Small intestine (tissue), 16 donors: ENCODE measurements around the gene PCSK9. TPM values are rescaled to one million over a fixed set of nuclear protein-coding genes. Genes with fewer than 3 reads are reported as not detected.

Source experiments
- DNase-seq, 2 donors: peaks; one replicate each; pipeline versions ENCODE4 v3.0.0 to v3.0.0-alpha.2; 2013
- FAIRE-seq: peaks from 2 replicates; lab custom pipeline; 2012; peaks lifted over from hg19 to GRCh38; lab: Jason Lieb, UNC
- H3K27ac ChIP-seq, 3 donors: one replicate each; pipeline ENCODE4 v1.5.1; 2013; ENCODE audit warnings: low read length in 2 of 3, mild to moderate bottlenecking in 2 of 3, control low read depth in 1 of 3, inconsistent platforms in 1 of 3, low read depth in 1 of 3, moderate library complexity in 1 of 3
- H3K27me3 ChIP-seq, 3 donors: one replicate each; pipeline ENCODE4 v1.6.1; 2013; ENCODE audit warnings: low read length in 3 of 3, inconsistent platforms in 1 of 3; ENCODE audit not compliant: control insufficient read depth in 3 of 3, insufficient read depth in 3 of 3
- H3K36me3 ChIP-seq, 3 donors: one replicate each; pipeline ENCODE4 v1.6.1; 2013; ENCODE audit warnings: low read length in 3 of 3, inconsistent platforms in 1 of 3, low read depth in 1 of 3, mild to moderate bottlenecking in 1 of 3, moderate library complexity in 1 of 3; ENCODE audit not compliant: control insufficient read depth in 3 of 3, insufficient read depth in 2 of 3
- H3K4me1 ChIP-seq, 3 donors: one replicate each; pipeline ENCODE4 v1.6.1; 2013; ENCODE audit warnings: low read length in 2 of 3, inconsistent platforms in 1 of 3, low read depth in 1 of 3, mild to moderate bottlenecking in 1 of 3, moderate library complexity in 1 of 3; ENCODE audit not compliant: control insufficient read depth in 3 of 3, insufficient read depth in 2 of 3
- H3K4me3 ChIP-seq, 3 donors: one replicate each; pipeline ENCODE4 v1.5.1; 2013; ENCODE audit warnings: low read length in 3 of 3, control low read depth in 1 of 3, inconsistent platforms in 1 of 3, low read depth in 1 of 3, mild to moderate bottlenecking in 1 of 3, moderate library complexity in 1 of 3
- H3K9me3 ChIP-seq, 2 donors: one replicate each; pipeline ENCODE4 v1.6.1; 2013; ENCODE audit warnings: low read depth in 1 of 2, low read length in 1 of 2; ENCODE audit not compliant: control insufficient read depth in 2 of 2, insufficient read depth in 1 of 2
- WGBS, 3 donors: extraction: QIAGEN DNeasy Blood & Tissue Kit; methylation state at CpG; one replicate each; pipeline ENCODE4 v1.1.7; 2013; 5-methylcytosine and 5-hydroxymethylcytosine counted together
- long read RNA-seq, 10 donors: transcript quantifications; one replicate each; lab custom pipeline, GENCODE V29; 2026
- polyA plus RNA-seq, 4 donors: library from polyadenylated mRNA; stranded (reverse) in 3 of 4; unstranded in 1 of 4; fragments of 200-250 nt in 3 of 4; fragments of 120-200 nt in 1 of 4; gene quantifications; one replicate each; pipeline versions ENCODE4 v1.2.1 to v1.2.3, GENCODE V29; 2013
- donor health status: healthy with polysubstance abuse.
- donor health status: control.
- donor health status: control.
- donor health status: Bipolar disorder and iron deficiency.
- donor health status: healthy.

Gene PCSK9
- 10 to 100 TPM in 1 of 4 donors, 1 to 10 TPM in 1, under 1 TPM in 2; 0.45 to 24.2 (median 2.2) TPM for polyA plus RNA-seq
- long read RNA-seq, donor 1: 0 reads
- long read RNA-seq, donor 2: 0 reads
- long read RNA-seq, donor 3: 0 reads
- long read RNA-seq, donor 4: 0 reads
- long read RNA-seq, donor 5: 0 reads
- long read RNA-seq, donor 6, partial matches to known transcripts: 0 of 1 reads
- long read RNA-seq, donor 6, other reads (novel, unspliced or antisense): 0 of 1 reads
- long read RNA-seq, donor 7: 0 reads
- long read RNA-seq, donor 8, partial matches to known transcripts: 0 of 2 reads
- long read RNA-seq, donor 8, other reads (novel, unspliced or antisense): 0 of 2 reads
- long read RNA-seq, donor 9: 0 reads
- long read RNA-seq, donor 10: 0 reads

GRCh38 chr1:55039342-55040082 lies at the start of gene PCSK9:
Gene PCSK9, plus strand, starts transcription at chr1:55039548. Its CDS starts 290 bp downstream, at chr1:55039838.
- H3K4me1 ChIP-seq: peaks cover 0 to 21% (median 0%) of the 10 kb centered on the region in 3 donors
- DNase-seq (peak; percentile 72 to 74), FAIRE-seq (no peak)
- peak within 1 kb of the TSS; percentile 22 to 38 (median 27) for H3K4me3 ChIP-seq
- no peaks in the 10 kb centered on the region for H3K36me3 ChIP-seq
- peak within 1 kb of the TSS in 1 of 3 donors; percentile 19 for H3K27ac ChIP-seq
- no peaks in the 10 kb centered on the region for H3K9me3 ChIP-seq
- WGBS, 3 donors: 1 to 2% (median 2%) methylated on average over 59 to 67 of the region's 67 CpGs
- H3K27me3 ChIP-seq: peaks cover 0 to 32% (median 8%) of the 10 kb centered on the region in 3 donors

- Histone ChIP-seq H3K27me3 (peaks cover 0 to 4% (median 3%) of the 10 kb centered on the region in 3 donors), H3K36me3 (no peaks in the 10 kb centered on the region), H3K9me3 (no peaks in the 10 kb centered on the region), H3K27ac (peak overlapping the region in 2 of 3 donors; percentile 33 to 47), H3K4me3 (no peak overlapping the region), H3K4me1 (no peaks in the 10 kb centered on the region)
- WGBS, 3 donors: 67 to 79% (median 73%) methylated on average over 12 to 13 of the region's 13 CpGs
- DNase-seq (no peak), FAIRE-seq (no peak)
Observed at GRCh38 chr1:54989968-54990810, 49.2 kb upstream of the PCSK9 start.

GRCh38 chr1:54990916-54991315 lies 48.4 kb upstream of the PCSK9 start:
- DNase-seq (no peak), FAIRE-seq (no peak)
- H3K9me3 ChIP-seq: no peaks in the 10 kb centered on the region
- H3K4me1 ChIP-seq: no peaks in the 10 kb centered on the region
- H3K36me3 ChIP-seq: no peaks in the 10 kb centered on the region
- H3K4me3 ChIP-seq: no peak overlapping the region
- peaks cover 0 to 11% (median 7%) of the 10 kb centered on the region in 3 donors for H3K27me3 ChIP-seq
- no peak overlapping the region for H3K27ac ChIP-seq
- 62 to 70% (median 63%) methylated on average over 4 of the region's 4 CpGs for WGBS, 3 donors

- Histone ChIP-seq H3K9me3 (peaks cover 0 to 3% of the 10 kb centered on the region in 2 donors), H3K27me3 (peaks cover 0 to 21% (median 7%) of the 10 kb centered on the region in 3 donors), H3K4me3 (no peak overlapping the region), H3K4me1 (peaks cover 0 to 9% (median 0%) of the 10 kb centered on the region in 3 donors), H3K27ac (no peak overlapping the region), H3K36me3 (no peaks in the 10 kb centered on the region)
- FAIRE-seq (no peak), DNase-seq (no peak)
- WGBS, 3 donors: 58 to 65% (median 62%) methylated on average over 12 of the region's 12 CpGs
Observed at GRCh38 chr1:54991939-54992338, 47.4 kb upstream of the PCSK9 start.

GRCh38 chr1:54993140-54993539 lies 46.2 kb upstream of the PCSK9 start:
- Histone ChIP-seq H3K9me3 (peaks cover 0 to 3% of the 10 kb centered on the region in 2 donors), H3K4me3 (no peak overlapping the region), H3K27ac (no peak overlapping the region), H3K27me3 (peaks cover 0 to 32% (median 16%) of the 10 kb centered on the region in 3 donors), H3K4me1 (peaks cover 0 to 9% (median 0%) of the 10 kb centered on the region in 3 donors), H3K36me3 (no peaks in the 10 kb centered on the region)
- FAIRE-seq (no peak), DNase-seq (no peak)
- 88 to 92% (median 90%) methylated on average over 6 of the region's 6 CpGs for WGBS, 3 donors

GRCh38 chr1:54994355-54994990 lies 44.9 kb upstream of the PCSK9 start:
- peaks cover 0 to 9% (median 0%) of the 10 kb centered on the region in 3 donors for H3K4me1 ChIP-seq
- no peak for DNase-seq
- no peak for FAIRE-seq
- H3K4me3 ChIP-seq: no peak overlapping the region
- no peak overlapping the region for H3K27ac ChIP-seq
- no peaks in the 10 kb centered on the region for H3K36me3 ChIP-seq
- 60 to 79% (median 69%) methylated on average over 6 of the region's 6 CpGs for WGBS, 3 donors
- peaks cover 0 to 3% of the 10 kb centered on the region in 2 donors for H3K9me3 ChIP-seq
- peaks cover 0 to 32% (median 21%) of the 10 kb centered on the region in 3 donors for H3K27me3 ChIP-seq

- 61 to 69% (median 64%) methylated on average over 12 of the region's 12 CpGs for WGBS, 3 donors
- Histone ChIP-seq H3K27me3 (peaks cover 0 to 32% (median 21%) of the 10 kb centered on the region in 3 donors), H3K4me3 (no peak overlapping the region), H3K4me1 (peaks cover 0 to 9% (median 0%) of the 10 kb centered on the region in 3 donors), H3K9me3 (peaks cover 0 to 3% of the 10 kb centered on the region in 2 donors), H3K36me3 (no peaks in the 10 kb centered on the region), H3K27ac (no peak overlapping the region)
- DNase-seq: no peak
- no peak for FAIRE-seq
Observed at GRCh38 chr1:54995013-54995760, 44.2 kb upstream of the PCSK9 start.
